HG02970 (cell line): ENCODE results near the gene CASP7.
"Not testable (repeated sequence)": the region's sequence is repeated elsewhere in the genome, so short reads cannot be mapped to it uniquely, and the experiment has no call there.

Experiments used
- ATAC-seq: cut with Tn5 transposase; IDR thresholded peaks from one replicate; pipeline ENCODE4 v1.9.1; 2021; ENCODE audit warnings: mild to moderate bottlenecking, moderate library complexity, moderate number of reproducible peaks; ENCODE audit not compliant: unreplicated experiment, low FRiP score

Gene CASP7

DNA sequence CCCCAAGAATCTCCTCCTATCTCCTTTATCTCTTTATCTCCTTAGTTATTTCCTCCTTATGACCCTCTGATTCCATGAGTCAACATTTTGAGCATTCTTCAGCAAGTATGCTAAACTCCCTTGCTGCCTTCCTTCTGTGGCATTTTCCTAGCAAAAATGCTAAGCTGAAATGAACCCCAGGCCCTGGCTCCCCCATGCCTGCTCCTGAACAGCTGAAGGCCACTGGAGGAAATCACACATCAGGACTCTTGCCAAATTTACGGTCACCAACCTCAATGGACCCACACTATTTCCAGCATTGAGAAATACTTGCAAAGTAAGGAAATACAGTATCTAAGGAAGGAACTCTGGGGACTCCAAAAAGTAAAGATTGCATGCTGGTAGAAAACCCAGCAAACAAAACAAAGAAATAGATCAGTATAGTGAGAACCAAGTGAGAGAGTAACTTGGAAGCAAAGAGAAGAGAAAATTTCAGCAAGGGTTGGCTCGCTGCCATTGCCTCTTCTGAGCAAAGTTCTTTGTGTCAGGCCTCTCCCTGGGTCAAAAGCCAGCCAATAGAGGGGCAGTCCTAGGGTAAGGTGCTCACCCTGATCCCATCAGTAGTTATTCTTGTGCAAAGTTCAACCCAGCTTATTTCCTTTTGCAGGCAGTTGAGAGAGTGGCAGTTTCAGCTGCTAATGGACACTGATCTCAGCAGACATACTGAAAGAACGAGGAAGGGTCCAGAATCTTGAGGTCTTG is 66.7 kb downstream of the CASP7 start:
- no peak for ATAC-seq

DNA sequence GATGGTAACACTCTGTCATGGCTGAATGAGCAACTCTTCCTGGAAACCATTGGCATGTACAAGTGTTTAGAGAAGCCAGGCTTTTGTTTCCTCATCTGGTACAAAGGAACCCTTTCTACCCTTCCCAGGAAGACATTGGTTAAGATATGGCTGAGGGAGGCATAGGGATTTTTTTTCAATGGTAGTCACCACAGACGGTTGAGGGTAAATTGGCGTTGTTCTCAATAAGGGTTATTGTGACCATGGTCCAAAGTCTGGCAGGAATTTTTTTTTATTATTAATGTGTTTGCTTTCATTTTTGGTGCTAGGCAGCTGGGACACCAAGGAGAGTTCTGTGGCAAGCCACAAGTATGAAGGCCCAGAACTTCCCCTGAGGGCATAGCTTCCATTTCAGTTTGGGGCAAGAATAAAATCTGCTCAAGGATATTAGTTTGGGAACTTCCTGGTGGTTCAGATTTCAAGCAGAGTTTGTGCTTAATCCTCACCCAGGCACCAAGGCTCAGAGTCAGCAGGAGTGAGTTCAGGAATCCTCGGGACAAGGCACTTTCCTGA is 71.5 kb downstream of the CASP7 start, which contains the start of gene PLEKHS1:
Gene PLEKHS1, plus strand, starts transcription at position 502 of the 552 bp plus-strand sequence. CDS start 3,596 bp downstream, outside the sequence.
- no peak for ATAC-seq

DNA sequence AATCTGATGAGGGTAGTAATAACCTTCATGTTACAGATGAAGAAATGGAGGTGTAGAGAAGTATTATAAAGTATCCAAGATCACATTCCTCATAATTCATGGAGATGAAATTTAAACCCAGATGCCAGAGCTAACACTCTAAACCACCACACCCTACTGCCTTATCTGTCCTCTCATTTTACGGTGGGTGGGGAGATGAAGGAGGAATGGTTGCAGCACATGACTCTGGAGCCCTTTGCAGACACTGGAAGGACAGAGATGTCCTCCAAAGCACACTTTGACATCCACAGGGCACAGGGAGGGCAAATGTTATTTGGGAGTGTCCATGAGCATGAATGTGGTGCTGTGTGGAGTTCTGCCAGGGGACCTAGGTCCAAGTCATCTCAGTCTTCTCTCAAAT is 72.8 kb downstream of the CASP7 start:
- ATAC-seq, result no peak

DNA sequence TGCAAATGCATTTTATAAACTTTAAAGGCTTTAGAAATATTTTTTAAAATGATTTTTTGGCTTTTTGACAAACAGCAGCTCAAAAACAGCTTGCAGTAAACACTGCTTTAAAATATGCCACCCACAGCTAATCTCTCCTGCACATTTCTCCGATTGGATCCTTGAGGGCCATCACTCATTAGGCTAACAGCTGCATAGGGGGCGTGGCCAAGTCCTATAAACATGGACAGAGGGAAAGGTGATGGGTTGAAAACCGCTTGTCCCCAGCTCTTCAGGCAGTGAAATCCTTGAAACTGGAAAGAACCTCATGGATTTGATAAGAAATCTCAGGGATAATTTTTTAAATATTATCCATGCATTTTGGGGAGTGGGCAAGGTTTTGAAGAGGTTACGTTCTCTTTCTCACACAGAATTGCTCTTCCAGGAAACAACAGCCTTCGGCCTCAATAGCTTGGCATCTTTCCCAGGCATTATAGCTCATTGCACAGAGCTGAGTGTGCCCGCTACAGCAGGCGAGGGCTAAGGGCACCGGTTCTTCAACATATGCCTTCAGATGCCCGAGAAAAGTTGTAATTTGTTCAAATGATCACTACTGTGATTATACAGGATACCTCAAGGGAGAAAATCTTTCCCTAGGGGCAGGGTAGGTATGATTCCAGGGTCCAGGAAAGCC is 73.4 kb downstream of the CASP7 start:
- ATAC-seq, result no peak

DNA sequence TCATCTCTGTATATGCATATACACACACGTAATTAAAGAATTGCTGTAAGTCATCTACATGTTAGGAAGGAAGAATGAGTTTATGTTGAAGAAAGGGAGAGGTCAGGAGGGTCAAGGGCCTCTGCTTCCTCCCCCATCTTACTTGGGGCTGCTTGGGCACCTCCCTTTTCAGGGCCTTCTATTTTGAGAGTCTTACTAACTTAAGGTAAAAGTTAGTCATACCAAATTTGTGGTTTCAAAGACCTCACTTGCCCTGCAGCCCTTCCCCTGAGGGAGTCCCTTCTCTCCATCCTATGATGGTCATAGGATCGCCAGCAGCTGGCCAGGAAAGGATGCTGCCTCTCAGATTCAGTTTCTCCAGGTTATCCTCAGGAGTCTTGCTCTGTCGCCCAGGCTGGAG is 74.4 kb downstream of the CASP7 start:
- ATAC-seq, result no peak

DNA sequence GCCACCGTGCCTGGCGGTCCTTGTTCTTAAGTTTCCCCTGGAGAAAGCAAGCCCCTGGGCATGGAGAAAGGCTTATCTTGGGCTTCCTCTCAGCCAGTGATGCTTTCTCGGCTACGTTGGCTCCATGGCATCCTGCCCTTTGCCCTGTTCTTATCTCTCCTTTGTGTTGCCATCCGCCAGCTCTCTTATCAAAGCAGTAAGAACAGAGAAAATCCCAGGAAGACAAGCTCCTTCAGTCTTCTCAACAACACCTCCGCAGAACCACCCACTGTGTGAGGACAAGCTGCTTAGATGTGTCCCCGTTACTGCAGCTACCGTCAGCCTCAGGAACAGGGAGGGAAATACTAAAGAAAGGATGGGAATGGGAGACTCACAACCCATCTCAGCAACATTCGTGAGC is 75.1 kb downstream of the CASP7 start:
- no peak for ATAC-seq

DNA sequence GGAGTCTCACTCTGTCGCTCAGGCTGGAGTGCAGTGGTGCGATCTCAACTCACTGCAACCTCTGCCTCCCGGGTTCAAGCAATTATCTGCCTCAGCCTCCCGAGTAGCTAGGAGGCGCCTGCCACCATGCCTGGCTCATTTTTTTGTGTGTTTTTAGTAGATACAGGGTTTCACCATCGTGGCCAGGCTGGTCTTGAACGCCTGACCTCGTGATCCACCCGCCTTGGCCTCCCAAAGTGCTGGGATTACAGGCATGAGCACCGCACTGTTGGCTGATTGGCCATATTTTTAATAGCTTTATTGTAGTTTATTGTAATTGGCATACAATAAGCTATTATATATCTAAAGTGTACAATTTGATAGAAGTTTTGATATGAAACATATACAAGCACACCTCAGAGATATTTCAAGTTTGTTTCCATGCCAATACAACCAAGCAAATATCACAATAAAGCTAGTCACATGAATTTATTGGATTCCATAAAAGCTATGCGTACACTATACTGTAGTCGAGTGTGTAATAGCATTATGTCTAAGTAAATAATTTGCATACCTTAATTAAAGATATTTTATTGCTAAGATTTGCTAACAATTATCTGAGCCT is 77.3 kb downstream of the CASP7 start:
- ATAC-seq, result no peak

DNA sequence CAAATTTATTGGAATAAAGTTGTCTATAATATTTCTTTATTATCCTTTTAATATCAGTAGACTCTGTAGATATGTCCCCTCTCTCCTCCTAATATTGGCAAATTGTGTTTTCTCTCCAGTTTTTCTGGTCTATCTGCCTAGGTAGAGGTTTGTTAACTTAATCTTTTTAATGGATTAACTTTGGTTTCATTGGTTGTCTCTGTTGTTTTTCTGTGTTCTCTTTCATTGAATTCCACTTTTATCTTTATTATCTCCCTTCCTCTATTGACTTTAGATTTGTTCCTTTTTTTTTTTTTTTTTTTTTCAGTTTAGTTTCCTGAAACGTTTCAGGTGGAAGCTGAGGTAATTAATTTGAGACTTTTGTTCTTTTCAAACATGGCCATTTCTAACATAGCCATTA is 82.4 kb downstream of the CASP7 start:
- ATAC-seq, result no peak

DNA sequence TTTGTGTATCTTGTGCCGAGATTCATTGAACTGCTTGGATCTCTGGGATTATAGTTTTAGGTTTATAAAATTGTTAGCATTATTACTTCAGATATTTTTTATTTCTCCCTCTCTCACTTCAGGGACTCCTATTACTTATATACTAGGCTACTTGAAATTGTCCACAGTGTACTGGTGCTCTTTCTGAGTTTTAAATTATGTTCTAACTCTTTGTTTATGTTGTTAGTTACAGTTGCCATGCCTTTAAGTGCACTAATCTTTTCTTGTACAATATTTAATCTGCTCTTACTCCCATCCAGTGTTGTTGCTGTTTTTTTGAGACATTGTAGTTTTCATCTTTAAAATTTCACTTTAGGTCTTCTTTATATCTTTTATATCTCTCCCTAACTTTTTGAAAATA is 84.9 kb downstream of the CASP7 start:
- no peak for ATAC-seq

DNA sequence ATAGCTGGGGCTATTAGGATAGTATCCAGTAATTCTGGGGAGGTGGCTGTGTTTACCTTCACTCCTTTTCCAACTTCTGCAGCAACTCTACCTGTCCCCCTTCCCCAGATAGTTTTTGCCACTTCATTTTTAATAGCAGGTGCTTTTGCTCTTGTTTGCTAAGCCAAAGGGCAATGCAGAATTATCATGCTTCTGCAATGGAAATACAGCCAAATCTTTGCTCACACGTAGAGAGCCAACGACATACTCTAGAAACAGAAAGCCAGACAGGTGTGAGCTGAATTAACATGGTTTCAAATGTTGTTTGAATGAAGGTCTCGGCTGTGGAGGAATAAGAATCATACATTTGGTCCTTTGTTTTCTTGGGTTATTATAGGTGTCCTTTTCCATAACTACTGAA is 86.2 kb downstream of the CASP7 start:
- no peak for ATAC-seq

DNA sequence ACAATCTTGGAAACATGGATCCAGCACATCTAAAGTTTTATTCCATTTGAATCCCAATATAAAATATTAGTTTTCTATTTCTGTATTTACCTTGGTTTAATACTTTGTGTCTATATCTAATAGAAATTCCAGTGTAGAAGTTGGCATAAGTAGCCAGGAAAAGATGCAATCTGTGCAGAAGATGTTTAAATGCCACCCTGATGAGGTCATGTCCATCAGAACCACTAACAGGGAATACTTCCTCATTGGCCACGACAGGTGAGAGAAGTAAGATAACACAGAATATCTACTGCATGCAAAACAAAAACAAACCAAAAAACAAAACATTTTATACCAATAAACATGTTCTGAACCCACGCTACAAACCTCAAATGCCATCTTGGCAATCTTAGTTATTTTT is 87.5 kb downstream of the CASP7 start:
- ATAC-seq, result no peak

DNA sequence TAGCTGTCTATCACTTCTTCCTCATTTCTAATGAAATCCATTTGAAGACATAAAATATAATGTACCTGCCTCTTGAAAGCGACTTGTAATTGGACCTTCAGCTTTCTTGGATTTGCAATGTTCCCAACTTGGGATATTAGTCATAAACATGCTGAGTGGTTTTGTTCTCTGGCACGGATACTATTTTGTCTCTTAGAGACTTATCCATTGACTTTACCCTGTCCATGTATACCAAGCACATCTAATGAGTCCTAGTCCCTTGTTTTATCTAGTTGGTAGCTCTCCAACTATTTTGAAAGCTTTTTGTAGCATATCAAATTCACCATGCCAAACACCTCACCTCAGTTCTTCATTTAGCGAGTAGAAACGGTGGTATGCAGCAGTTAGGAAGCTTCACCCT is 90.6 kb downstream of the CASP7 start:
- no peak for ATAC-seq

DNA sequence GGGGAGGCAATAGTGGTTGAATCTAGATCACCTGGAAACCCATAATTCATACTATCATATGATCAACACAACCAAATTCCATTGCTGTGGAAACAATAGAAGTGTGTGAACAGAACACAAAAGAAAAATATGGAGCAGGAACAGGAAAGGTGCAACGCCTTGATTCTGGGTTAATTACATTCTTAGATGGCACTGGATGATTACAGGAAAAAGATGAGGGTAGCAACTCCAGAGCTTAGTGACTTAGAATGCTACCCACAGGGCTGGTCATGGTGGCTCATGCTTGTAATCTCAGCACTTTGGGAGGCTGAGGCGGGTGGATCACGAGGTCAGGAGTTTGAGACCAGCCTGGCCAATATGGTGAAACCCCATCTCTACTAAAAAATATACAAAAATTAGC is 91.4 kb downstream of the CASP7 start:
- not testable (repeated sequence) for ATAC-seq

DNA sequence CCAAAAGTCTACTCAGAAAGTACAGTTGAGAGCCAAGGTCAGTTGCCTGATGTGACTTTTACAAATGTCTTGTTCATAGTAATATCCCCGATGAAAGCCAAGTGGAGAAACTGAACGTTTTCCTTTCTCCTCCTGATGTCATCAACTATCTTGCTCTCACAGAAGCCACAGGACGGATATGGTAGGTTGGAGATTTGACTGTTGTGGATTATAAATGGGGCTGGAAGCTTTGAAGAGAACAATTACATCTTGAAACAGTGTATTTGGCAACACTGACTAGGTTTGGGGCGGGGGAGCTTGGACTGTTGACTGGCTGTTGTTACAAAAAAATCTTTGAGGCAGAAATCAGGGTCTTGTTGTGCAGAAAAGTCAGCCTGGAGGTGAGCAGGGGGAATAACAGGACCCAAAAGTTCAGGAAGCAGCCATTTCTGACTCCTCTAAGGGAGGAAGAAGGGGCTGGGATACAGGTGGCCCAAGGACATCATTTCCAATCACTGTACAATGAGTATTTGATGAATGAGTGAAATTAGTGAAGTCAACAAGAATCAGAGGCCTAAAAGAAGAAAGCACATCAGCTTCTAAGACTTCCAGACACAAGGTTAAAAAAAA is 96.1 kb downstream of the CASP7 start:
- no peak for ATAC-seq

DNA sequence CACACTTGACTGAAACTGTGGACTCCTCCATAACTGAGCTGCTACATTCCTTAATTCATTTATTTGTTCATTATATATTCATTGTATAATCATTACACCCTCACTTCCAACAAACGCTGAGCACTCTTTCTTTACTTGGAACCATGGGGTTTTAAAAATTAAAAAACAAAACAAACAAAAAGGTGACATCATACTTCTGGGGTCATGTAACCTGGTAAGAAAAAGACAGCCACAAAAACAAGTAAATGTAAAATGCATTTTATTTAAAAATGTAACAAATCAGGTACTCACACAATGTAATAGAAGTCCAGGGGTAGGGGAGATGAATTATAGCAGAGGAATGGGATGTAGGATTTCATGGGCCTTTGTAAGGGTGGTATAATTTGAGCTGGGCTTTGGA is 96.8 kb downstream of the CASP7 start:
- ATAC-seq, result no peak
